K562 (cell line): ENCODE measurements around the gene GRK1. TPM values are rescaled to one million over a fixed set of nuclear protein-coding genes. Genes with fewer than 3 reads are reported as not detected.

Experiments
- ATAC-seq: fragments of 200-7000 bp; cut with Tn5 transposase; 3 replicates; pipeline ENCODE4 v1.9.1; 2020; ENCODE audit warnings: moderate library complexity
- BruUV-seq: library from RNA; stranded (reverse); fragments of 400-500 nt; replicated peaks from 2 replicates; lab custom pipeline; 2021; lab: Mats Ljungman, UMichigan
- CTCF ChIA-PET: fragments of 300-600 bp; formaldehyde crosslinking; extraction: SDS; loops from one replicate; lab custom pipeline; 2021; ENCODE audit warnings: low intra/inter-chr PET ratio; lab: Yijun Ruan, JAX
- POLR2A ChIA-PET: fragments of 300-600, 350-650 bp; sonication (Branson Sonifier 250); formaldehyde crosslinking; extraction: SDS; loops from one replicate; lab custom pipeline; 2021; ENCODE audit warnings: antibody characterized with exemption, inconsistent platforms; lab: Yijun Ruan, JAX
- DNase-seq, 4 experiments: peaks; one replicate each; pipeline versions ENCODE4 v3.0.0 to v3.0.0-alpha.2; 2011 to 2018; ENCODE audit warnings: low spot score in 3 of 4, mixed read lengths in 3 of 4; ENCODE audit errors: extremely low read depth in 1 of 4
- FAIRE-seq: peaks from 2 replicates; lab custom pipeline; 2011; peaks lifted over from hg19 to GRCh38; lab: Jason Lieb, UNC
- H2AFZ ChIP-seq: 2 replicates; pipeline ENCODE4 v1.6.0; 2011; ENCODE audit warnings: low read depth, low read length, control low read depth, inconsistent platforms
- H3K27ac ChIP-seq: fragments of 200-600 bp; 3 replicates; pipeline ENCODE4 v1.8.0; 2011; ENCODE audit warnings: low read depth, mild to moderate bottlenecking, control low read depth, inconsistent platforms, low read length, moderate library complexity, mixed read lengths; ENCODE audit errors: extremely low read depth
- H3K27me3 ChIP-seq, 2 experiments: fragments of 300-600 bp in 1 of 2; 2 replicates in 1 of 2; 3 replicates in 1 of 2; pipeline versions ENCODE4 v1.6.0 to v1.8.0; 2011; ENCODE audit warnings: inconsistent platforms in 2 of 2, low read length in 2 of 2, mild to moderate bottlenecking in 1 of 2, mixed read lengths in 1 of 2, moderate library complexity in 1 of 2; ENCODE audit not compliant: control insufficient read depth in 2 of 2, insufficient read depth in 2 of 2
- H3K36me3 ChIP-seq: fragments of 300-600 bp; 3 replicates; pipeline ENCODE4 v1.8.0; 2011; ENCODE audit warnings: mild to moderate bottlenecking, low read length, inconsistent platforms; ENCODE audit not compliant: control insufficient read depth, insufficient read depth
- H3K4me1 ChIP-seq, 2 experiments: fragments of 200-600 bp in 1 of 2; replicated peaks in 1 of 2; 2 replicates in 1 of 2; 3 replicates in 1 of 2; pipeline versions ENCODE4 v1.5.1 to v1.8.0; 2011; ENCODE audit warnings: inconsistent platforms in 2 of 2, low read length in 2 of 2, mild to moderate bottlenecking in 1 of 2, mixed read lengths in 1 of 2, moderate library complexity in 1 of 2; ENCODE audit not compliant: control insufficient read depth in 2 of 2, insufficient read depth in 2 of 2
- H3K4me2 ChIP-seq: 2 replicates; pipeline ENCODE4 v1.6.1; 2011; ENCODE audit warnings: low read length, control low read depth, inconsistent platforms, mixed read lengths; ENCODE audit not compliant: insufficient read depth
- H3K4me3 ChIP-seq: fragments of 200-600 bp; sonication (generic), shearing (Covaris generic); 2 replicates; pipeline ENCODE4 v1.5.1; 2016; ENCODE audit warnings: control low read depth, inconsistent platforms
- H3K79me2 ChIP-seq: fragments of 200-600 bp; 3 replicates; pipeline ENCODE4 v1.8.0; 2011; ENCODE audit warnings: low read length, inconsistent platforms; ENCODE audit not compliant: control insufficient read depth, insufficient read depth
- H3K9ac ChIP-seq, 2 experiments: 2 replicates each; pipeline versions ENCODE4 v1.6.0 to v1.6.1; 2011; ENCODE audit warnings: low read depth in 2 of 2, low read length in 2 of 2, control low read depth in 1 of 2, inconsistent platforms in 1 of 2, mild to moderate bottlenecking in 1 of 2, mixed read lengths in 1 of 2; ENCODE audit not compliant: insufficient read depth in 1 of 2
- H3K9me1 ChIP-seq: one replicate; pipeline ENCODE4 v1.6.0; 2011; ENCODE audit warnings: inconsistent platforms, mild to moderate bottlenecking, low read length, moderate library complexity; ENCODE audit not compliant: control insufficient read depth, insufficient read depth
- H3K9me3 ChIP-seq: replicated peaks from 2 replicates; pipeline ENCODE4 v1.5.1; 2011; ENCODE audit warnings: low read depth, low read length, inconsistent platforms; ENCODE audit not compliant: control insufficient read depth, insufficient read depth
- H4K20me1 ChIP-seq: replicated peaks from 2 replicates; pipeline ENCODE4 v1.6.1; 2011; ENCODE audit warnings: low read length, inconsistent platforms, mixed read lengths; ENCODE audit not compliant: control insufficient read depth, insufficient read depth
- ETV1 ChIP-seq: fragments of 450-650 bp; conservative IDR thresholded peaks from 2 replicates; pipeline ENCODE4 v1.6.1; 2016; ENCODE audit warnings: missing genetic modification characterization, control low read depth, low read depth, missing compliant biosample characterization
- MBD1 ChIP-seq: fragments of 250-450 bp; sonication (Bioruptor Pico); IDR thresholded peaks from 2 replicates; pipeline ENCODE4 v1.8.0; 2022; ENCODE audit warnings: inconsistent platforms
- NFRKB ChIP-seq: fragments of 450-650 bp; IDR thresholded peaks from 2 replicates; pipeline ENCODE4 v1.6.1; 2016; ENCODE audit warnings: low read depth
- NRF1 ChIP-seq, 2 experiments: fragments of 450-650 bp; IDR thresholded peaks in 1 of 2; conservative IDR thresholded peaks in 1 of 2; 2 replicates each; pipeline ENCODE4 v1.6.1; 2014; ENCODE audit warnings: mild to moderate bottlenecking in 2 of 2
- YBX1 ChIP-seq: fragments of 450-650 bp; IDR thresholded peaks from 2 replicates; pipeline ENCODE4 v1.7.1; 2016; ENCODE audit warnings: mild to moderate bottlenecking
- ZNF253 ChIP-seq: fragments of 250-450 bp; sonication (Bioruptor Pico); conservative IDR thresholded peaks from 2 replicates; pipeline ENCODE4 v1.6.1; 2021; ENCODE audit warnings: mild to moderate bottlenecking
- ZNF316 ChIP-seq: fragments of 450-650 bp; IDR thresholded peaks from 2 replicates; pipeline ENCODE4 v1.6.1; 2016
- ZNF699 ChIP-seq: fragments of 250-450 bp; sonication (Bioruptor Pico); IDR thresholded peaks from 2 replicates; pipeline ENCODE4 v1.8.0; 2021; ENCODE audit warnings: mild to moderate bottlenecking, moderate library complexity; ENCODE audit not compliant: insufficient replicate concordance
- WGBS: fragments of 100-300 bp; shearing (Covaris generic); methylation state at CpG from one replicate; pipeline ENCODE4 v1.1.6; 2016; ENCODE audit warnings: low coverage, mixed read lengths; ENCODE audit not compliant: insufficient coverage; ENCODE audit errors: missing lambda C conversion rate; 5-methylcytosine and 5-hydroxymethylcytosine counted together
- in situ Hi-C: fragments of 300-500 bp; cut with MboI; formaldehyde crosslinking; loops from 4 replicates; pipeline ENCODE4 v1.15.0; 2018; ENCODE audit warnings: inconsistent platforms, mixed read lengths
- intact Hi-C: fragments of 100-400 bp; cut with micrococcal nuclease; formaldehyde crosslinking; loops from 2 replicates; pipeline ENCODE4 v1.14.2; 2022
- polyA plus RNA-seq, 8 experiments: library from polyadenylated mRNA; depleted of rRNA in 4 of 8; stranded (reverse) in 5 of 8; unstranded in 3 of 8; fragments of >200 nt; fragmentation: Nextera tagmentation in 2 of 8; fragmentation: Illumina TruSeq in 1 of 8; extraction: Ambion mirVana in 2 of 8; extraction: Trizol in 1 of 8; gene quantifications; 2 replicates each; pipeline versions ENCODE4 v1.2.1 to v1.2.3, GENCODE V29; 2011 to 2014; ENCODE audit warnings: inconsistent platforms in 1 of 8, missing spikeins in 1 of 8
- total RNA-seq, 7 experiments: library from RNA; depleted of rRNA in 6 of 7; stranded (reverse); fragments of >200 nt in 6 of 7; fragmentation: Illumina TruSeq in 2 of 7; extraction: Trizol in 2 of 7; gene quantifications; 2 replicates each; pipeline versions ENCODE4 v1.2.1 to v1.2.3, GENCODE V29; 2011 to 2021; ENCODE audit warnings: low replicate concordance in 1 of 7
- TF ChIP-seq, protein P1 (sequence below): fragments of 200-800 bp; sonication (Bioruptor generic); IDR thresholded peaks from 2 replicates; pipeline ENCODE4 v1.6.1; 2016; ENCODE audit warnings: missing genetic modification characterization, missing compliant biosample characterization

The GRK1 gene
- total and polyA plus RNA-seq, 9 of the 15 experiments (the other 6 are each of a cell fraction or from before 2014, with no cell fraction given), result 0.09 TPM; not detected in 8

GRCh38 chr13:113641426-113641825 lies 25.6 kb upstream of the GRK1 start:
- H3K4me1 ChIP-seq, result no peaks in the 10 kb centered on the region
- in situ Hi-C loops, result no loop called here
- H3K36me3 ChIP-seq, result peaks cover 50% of the 10 kb centered on the region
- H3K27me3 ChIP-seq, result no peaks in the 10 kb centered on the region
- H3K4me3 ChIP-seq, result no peak overlapping the region
- no peaks in the 10 kb centered on the region for H3K79me2 ChIP-seq
- FAIRE-seq (no peak), DNase-seq (no peak), ATAC-seq (no peak)
- TF ChIP-seq ZNF316 (no peak), NFRKB (no peak), NRF1 (conservative IDR thresholded peaks at IDR 0.05 in 1 of 2, IDR thresholded peaks at IDR 0.05 in 1 of 2) (no peak), MBD1 (CRISPR knock-in tag) (no peak), ETV1 (tag) (no peak), ZNF253 (CRISPR knock-in tag) (no peak), ZNF699 (no peak), YBX1 (no peak)
- TF ChIP-seq, protein P1, sequence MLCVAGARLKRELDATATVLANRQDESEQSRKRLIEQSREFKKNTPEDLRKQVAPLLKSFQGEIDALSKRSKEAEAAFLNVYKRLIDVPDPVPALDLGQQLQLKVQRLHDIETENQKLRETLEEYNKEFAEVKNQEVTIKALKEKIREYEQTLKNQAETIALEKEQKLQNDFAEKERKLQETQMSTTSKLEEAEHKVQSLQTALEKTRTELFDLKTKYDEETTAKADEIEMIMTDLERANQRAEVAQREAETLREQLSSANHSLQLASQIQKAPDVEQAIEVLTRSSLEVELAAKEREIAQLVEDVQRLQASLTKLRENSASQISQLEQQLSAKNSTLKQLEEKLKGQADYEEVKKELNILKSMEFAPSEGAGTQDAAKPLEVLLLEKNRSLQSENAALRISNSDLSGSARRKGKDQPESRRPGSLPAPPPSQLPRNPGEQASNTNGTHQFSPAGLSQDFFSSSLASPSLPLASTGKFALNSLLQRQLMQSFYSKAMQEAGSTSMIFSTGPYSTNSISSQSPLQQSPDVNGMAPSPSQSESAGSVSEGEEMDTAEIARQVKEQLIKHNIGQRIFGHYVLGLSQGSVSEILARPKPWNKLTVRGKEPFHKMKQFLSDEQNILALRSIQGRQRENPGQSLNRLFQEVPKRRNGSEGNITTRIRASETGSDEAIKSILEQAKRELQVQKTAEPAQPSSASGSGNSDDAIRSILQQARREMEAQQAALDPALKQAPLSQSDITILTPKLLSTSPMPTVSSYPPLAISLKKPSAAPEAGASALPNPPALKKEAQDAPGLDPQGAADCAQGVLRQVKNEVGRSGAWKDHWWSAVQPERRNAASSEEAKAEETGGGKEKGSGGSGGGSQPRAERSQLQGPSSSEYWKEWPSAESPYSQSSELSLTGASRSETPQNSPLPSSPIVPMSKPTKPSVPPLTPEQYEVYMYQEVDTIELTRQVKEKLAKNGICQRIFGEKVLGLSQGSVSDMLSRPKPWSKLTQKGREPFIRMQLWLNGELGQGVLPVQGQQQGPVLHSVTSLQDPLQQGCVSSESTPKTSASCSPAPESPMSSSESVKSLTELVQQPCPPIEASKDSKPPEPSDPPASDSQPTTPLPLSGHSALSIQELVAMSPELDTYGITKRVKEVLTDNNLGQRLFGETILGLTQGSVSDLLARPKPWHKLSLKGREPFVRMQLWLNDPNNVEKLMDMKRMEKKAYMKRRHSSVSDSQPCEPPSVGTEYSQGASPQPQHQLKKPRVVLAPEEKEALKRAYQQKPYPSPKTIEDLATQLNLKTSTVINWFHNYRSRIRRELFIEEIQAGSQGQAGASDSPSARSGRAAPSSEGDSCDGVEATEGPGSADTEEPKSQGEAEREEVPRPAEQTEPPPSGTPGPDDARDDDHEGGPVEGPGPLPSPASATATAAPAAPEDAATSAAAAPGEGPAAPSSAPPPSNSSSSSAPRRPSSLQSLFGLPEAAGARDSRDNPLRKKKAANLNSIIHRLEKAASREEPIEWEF (CRISPR knock-in tag), result no peak
- ChIA-PET POLR2A (no interaction called here), CTCF (no interaction called here)
- H2AFZ ChIP-seq, result no peak overlapping the region
- H3K9me1 ChIP-seq, result no peaks in the 10 kb centered on the region
- no peaks in the 10 kb centered on the region for H4K20me1 ChIP-seq
- 83% methylated on average over 7 of the region's 7 CpGs for WGBS
- intact Hi-C loops, result no loop called here
- no peak overlapping the region for H3K27ac ChIP-seq
- no peak overlapping the region for H3K9ac ChIP-seq
- no peak overlapping the region for H3K4me2 ChIP-seq
- no TSS peak for BruUV-seq
- peaks cover 5% of the 10 kb centered on the region for H3K9me3 ChIP-seq
